Thoracic aorta (tissue), 2 donors: ENCODE results near the gene PJA2. TPM values are rescaled to one million over a fixed set of nuclear protein-coding genes. Genes with fewer than 3 reads are reported as not detected.
"Not testable (repeated sequence)": the region's sequence is repeated elsewhere in the genome, so short reads cannot be mapped to it uniquely, and the experiment has no call there.

Experiments used
- ATAC-seq: fragments of 150-250 bp; one replicate; pipeline ENCODE4 v1.8.0; 2017; ENCODE audit warnings: low read depth; ENCODE audit not compliant: insufficient number of reproducible peaks, low FRiP score
- DNase-seq: peaks from one replicate; pipeline ENCODE4 v3.0.0-alpha.2; 2020; ENCODE audit warnings: low spot score
- H3K27ac ChIP-seq, 2 donors: fragments of 200-600 bp; sonication (generic); 1 replicate in 1 of 2; 2 replicates in 1 of 2; pipeline ENCODE4 v1.5.1; 2016; ENCODE audit warnings: mild to moderate bottlenecking in 2 of 2, moderate library complexity in 2 of 2
- H3K27me3 ChIP-seq: fragments of 200-600 bp; sonication (generic); replicated peaks from 2 replicates; pipeline ENCODE4 v1.6.0; 2016; ENCODE audit warnings: mild to moderate bottlenecking; ENCODE audit not compliant: insufficient read depth
- H3K36me3 ChIP-seq: fragments of 200-600 bp; sonication (generic); one replicate; pipeline ENCODE4 v1.5.1; 2016
- H3K4me1 ChIP-seq, 2 donors: fragments of 200-600 bp; sonication (generic); 1 replicate in 1 of 2; 2 replicates in 1 of 2; pipeline versions ENCODE4 v1.5.1 to v1.6.0; 2016; ENCODE audit warnings: low read depth in 2 of 2, mild to moderate bottlenecking in 1 of 2; ENCODE audit not compliant: control insufficient read depth in 1 of 2
- H3K4me3 ChIP-seq: fragments of 200-600 bp; sonication (generic); 2 replicates; pipeline ENCODE4 v1.5.1; 2016; ENCODE audit warnings: mild to moderate bottlenecking
- H3K9me3 ChIP-seq: fragments of 200-600 bp; sonication (generic); 2 replicates; pipeline ENCODE4 v1.5.1; 2016
- total RNA-seq, 2 donors: library from RNA; depleted of rRNA; stranded (reverse); fragments of >200 nt; gene quantifications; one replicate each; pipeline versions ENCODE4 v1.1.0 to v1.2.3, GENCODE V29; 2016
- TF ChIP-seq, protein P1 (sequence below): fragments of 200-600 bp; sonication (generic); IDR thresholded peaks from one replicate; pipeline ENCODE4 v1.5.1; 2019; ENCODE audit warnings: antibody characterized with exemption

PJA2 gene
- total RNA-seq, 2 donors from 2014 or later = 136 to 155 TPM

DNA sequence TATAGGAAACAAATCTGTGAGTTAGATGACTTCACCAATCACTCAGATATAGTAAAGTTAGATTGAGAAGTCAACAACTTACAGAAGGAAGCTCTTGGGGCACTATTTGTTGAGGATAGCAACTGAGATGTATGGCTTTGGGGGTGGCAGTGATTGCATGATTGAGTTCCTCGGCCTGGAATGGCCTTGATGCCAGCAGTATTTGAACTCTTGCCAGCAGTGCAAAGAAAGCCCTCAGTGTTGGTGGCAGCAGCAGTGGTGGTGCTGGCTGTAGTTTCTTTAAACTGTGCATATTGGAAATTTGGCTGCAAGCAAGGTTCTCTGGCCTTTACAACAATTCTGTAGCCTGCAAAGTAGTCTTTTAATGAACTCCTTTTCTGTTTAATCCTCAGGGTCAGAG, 41.4 kb upstream of the PJA2 start:
- no peak overlapping the region for H3K27ac ChIP-seq
- no peaks in the 10 kb centered on the region for H3K27me3 ChIP-seq
- no peaks in the 10 kb centered on the region for H3K9me3 ChIP-seq
- DNase-seq (no peak), ATAC-seq (no peak)
- peaks cover 0 to 29% of the 10 kb centered on the region in 2 donors for H3K4me1 ChIP-seq
- no peaks in the 10 kb centered on the region for H3K36me3 ChIP-seq
- no peak overlapping the region for H3K4me3 ChIP-seq
- TF ChIP-seq, protein P1, sequence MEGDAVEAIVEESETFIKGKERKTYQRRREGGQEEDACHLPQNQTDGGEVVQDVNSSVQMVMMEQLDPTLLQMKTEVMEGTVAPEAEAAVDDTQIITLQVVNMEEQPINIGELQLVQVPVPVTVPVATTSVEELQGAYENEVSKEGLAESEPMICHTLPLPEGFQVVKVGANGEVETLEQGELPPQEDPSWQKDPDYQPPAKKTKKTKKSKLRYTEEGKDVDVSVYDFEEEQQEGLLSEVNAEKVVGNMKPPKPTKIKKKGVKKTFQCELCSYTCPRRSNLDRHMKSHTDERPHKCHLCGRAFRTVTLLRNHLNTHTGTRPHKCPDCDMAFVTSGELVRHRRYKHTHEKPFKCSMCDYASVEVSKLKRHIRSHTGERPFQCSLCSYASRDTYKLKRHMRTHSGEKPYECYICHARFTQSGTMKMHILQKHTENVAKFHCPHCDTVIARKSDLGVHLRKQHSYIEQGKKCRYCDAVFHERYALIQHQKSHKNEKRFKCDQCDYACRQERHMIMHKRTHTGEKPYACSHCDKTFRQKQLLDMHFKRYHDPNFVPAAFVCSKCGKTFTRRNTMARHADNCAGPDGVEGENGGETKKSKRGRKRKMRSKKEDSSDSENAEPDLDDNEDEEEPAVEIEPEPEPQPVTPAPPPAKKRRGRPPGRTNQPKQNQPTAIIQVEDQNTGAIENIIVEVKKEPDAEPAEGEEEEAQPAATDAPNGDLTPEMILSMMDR = no peak

GRCh38 chr5:109450129-109450877, 40.5 kb upstream of the PJA2 start:
- Histone ChIP-seq H3K9me3 (no peaks in the 10 kb centered on the region), H3K36me3 (no peaks in the 10 kb centered on the region), H3K27me3 (no peaks in the 10 kb centered on the region), H3K4me3 (no peak overlapping the region), H3K27ac (no peak overlapping the region), H3K4me1 (peaks cover 0 to 22% of the 10 kb centered on the region in 2 donors)
- no peak for ATAC-seq
- DNase-seq = no peak
- TF ChIP-seq, protein P1 = no peak

GRCh38 chr5:109448838-109449237, 39.1 kb upstream of the PJA2 start:
- peaks cover 0 to 8% of the 10 kb centered on the region in 2 donors for H3K4me1 ChIP-seq
- no peaks in the 10 kb centered on the region for H3K9me3 ChIP-seq
- DNase-seq (no peak), ATAC-seq (no peak)
- H3K4me3 ChIP-seq = no peak overlapping the region
- no peaks in the 10 kb centered on the region for H3K27me3 ChIP-seq
- TF ChIP-seq, protein P1 = no peak
- no peaks in the 10 kb centered on the region for H3K36me3 ChIP-seq
- no peak overlapping the region for H3K27ac ChIP-seq

GRCh38 chr5:109439590-109439989, 29.8 kb upstream of the PJA2 start:
- TF ChIP-seq, protein P1 = no peak
- Histone ChIP-seq H3K4me3 (no peak overlapping the region), H3K27ac (no peak overlapping the region), H3K4me1 (no peaks in the 10 kb centered on the region), H3K9me3 (no peaks in the 10 kb centered on the region), H3K27me3 (no peaks in the 10 kb centered on the region), H3K36me3 (no peaks in the 10 kb centered on the region)
- ATAC-seq (no peak), DNase-seq (no peak)

- Histone ChIP-seq H3K27ac (no peak overlapping the region), H3K4me3 (no peak overlapping the region), H3K36me3 (no peaks in the 10 kb centered on the region), H3K27me3 (no peaks in the 10 kb centered on the region), H3K4me1 (no peaks in the 10 kb centered on the region), H3K9me3 (no peaks in the 10 kb centered on the region)
- TF ChIP-seq, protein P1 = no peak
- no peak for ATAC-seq
- DNase-seq = no peak
Measured at GRCh38 chr5:109426075-109426474, 16.3 kb upstream of the PJA2 start.

DNA sequence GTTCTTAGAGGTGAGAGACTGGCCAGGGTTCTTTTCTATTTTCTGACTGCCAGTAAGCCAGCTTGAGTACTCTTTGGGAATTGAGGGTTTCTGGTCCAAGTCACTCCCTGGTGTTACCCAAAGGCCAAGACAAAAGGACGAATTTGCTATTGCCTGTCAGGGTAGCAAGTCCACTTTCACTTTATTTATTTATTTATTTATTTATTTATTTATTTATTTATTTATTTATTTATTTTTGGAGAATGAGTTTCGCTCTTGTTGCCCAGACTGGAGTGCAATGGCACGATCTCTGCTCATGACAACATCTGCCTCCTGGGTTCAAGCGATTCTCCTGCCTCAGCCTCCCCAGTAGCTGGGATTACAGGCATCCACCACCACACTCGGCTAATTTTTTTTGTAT, 15.7 kb upstream of the PJA2 start:
- not testable (repeated sequence) for H3K27me3 ChIP-seq, H3K27ac ChIP-seq, H3K9me3 ChIP-seq, H3K4me3 ChIP-seq, H3K36me3 ChIP-seq, H3K4me1 ChIP-seq, DNase-seq, ATAC-seq
